AG04449 (cell line): ENCODE data around the gene HOXA9.
A peak's percentile ranks its signal among the peaks of the same experiment; 100 is the strongest.

Experiments
- CTCF ChIA-PET: fragments of 350-600 bp; formaldehyde crosslinking; extraction: SDS; loops from one replicate; lab custom pipeline; 2021; ENCODE audit warnings: antibody characterized with exemption; lab: Yijun Ruan, JAX
- POLR2A ChIA-PET: fragments of 400-600, 350-600 bp; formaldehyde crosslinking; extraction: SDS; loops from one replicate; lab custom pipeline; 2020; ENCODE audit warnings: antibody characterized with exemption, inconsistent platforms; lab: Yijun Ruan, JAX
- DNase-seq: peaks from one replicate; pipeline ENCODE4 v3.0.0-alpha.2; 2010; ENCODE audit warnings: low read depth, low spot score
- H3K4me3 ChIP-seq: 2 replicates; pipeline ENCODE4 v1.5.1; 2011; ENCODE audit warnings: low read depth, mild to moderate bottlenecking, control low read depth, low read length
- CTCF ChIP-seq: IDR thresholded peaks from one replicate; pipeline ENCODE4 v1.5.1; 2011; ENCODE audit warnings: mild to moderate bottlenecking, moderate library complexity, low read length, control low read depth, inconsistent platforms; ENCODE audit not compliant: insufficient read depth; ENCODE audit errors: missing control alignments

The HOXA9 gene

GRCh38 chr7:27116962-27117886 is 48.1 kb downstream of the HOXA9 start:
- no peak overlapping the region for H3K4me3 ChIP-seq
- POLR2A ChIA-PET, result interaction anchor here (0.6 kb wide), 1 partner anchor 18 kb away, joined by 3 read pairs; no protein-coding TSS in a partner anchor
- no peak for DNase-seq
- CTCF ChIA-PET, result interaction anchor here (0.9 to 1.1 kb wide), 3 partner anchors 8 to 426 kb away, joined by 3 to 4 read pairs (median 3); no protein-coding TSS in a partner anchor
- TF ChIP-seq CTCF, result no peak

- POLR2A ChIA-PET, result interaction anchor here (0.6 kb wide), 1 partner anchor 17 kb away, joined by 3 read pairs; no protein-coding TSS in a partner anchor
- no peak overlapping the region for H3K4me3 ChIP-seq
- DNase-seq, result no peak
- TF ChIP-seq CTCF, result no peak
- CTCF ChIA-PET, result interaction anchor here (0.9 to 2.2 kb wide), 7 partner anchors 8 to 435 kb away, joined by 3 to 6 read pairs (median 3); no protein-coding TSS in a partner anchor
Observed at GRCh38 chr7:27116031-27116961, 49.0 kb downstream of the HOXA9 start.

- CTCF ChIA-PET, result interaction anchor here (0.8 to 2.2 kb wide), 6 partner anchors 11 to 434 kb away, joined by 3 to 6 read pairs (median 4); no protein-coding TSS in a partner anchor
- TF ChIP-seq CTCF, result no peak
- no peak for DNase-seq
- no peak overlapping the region for H3K4me3 ChIP-seq
- POLR2A ChIA-PET, result no interaction called here
Observed at GRCh38 chr7:27115221-27116026, 49.9 kb downstream of the HOXA9 start.

- no peak for TF ChIP-seq CTCF
- ChIA-PET CTCF (interaction anchor here (0.8 to 2.2 kb wide), 6 partner anchors 12 to 433 kb away, joined by 3 to 6 read pairs (median 3); no protein-coding TSS in a partner anchor), POLR2A (no interaction called here)
- no peak overlapping the region for H3K4me3 ChIP-seq
- no peak for DNase-seq
Observed at GRCh38 chr7:27114881-27115220, 50.5 kb downstream of the HOXA9 start.

GRCh38 chr7:27113991-27114769 is 51.2 kb downstream of the HOXA9 start:
- H3K4me3 ChIP-seq, result peak overlapping the region; percentile 40
- CTCF ChIA-PET, result interaction anchor here (0.9 to 2.2 kb wide), 2 partner anchors 20 to 48 kb away, joined by 3 to 6 read pairs; no protein-coding TSS in a partner anchor
- POLR2A ChIA-PET, result no interaction called here
- no peak for DNase-seq
- no peak for TF ChIP-seq CTCF
